ENCODE measurements around the gene NAB2.

GRCh38 chr12:57079821-57080220 is 9.1 kb upstream of the NAB2 start:
- TF ChIP-seq, protein P1, sequence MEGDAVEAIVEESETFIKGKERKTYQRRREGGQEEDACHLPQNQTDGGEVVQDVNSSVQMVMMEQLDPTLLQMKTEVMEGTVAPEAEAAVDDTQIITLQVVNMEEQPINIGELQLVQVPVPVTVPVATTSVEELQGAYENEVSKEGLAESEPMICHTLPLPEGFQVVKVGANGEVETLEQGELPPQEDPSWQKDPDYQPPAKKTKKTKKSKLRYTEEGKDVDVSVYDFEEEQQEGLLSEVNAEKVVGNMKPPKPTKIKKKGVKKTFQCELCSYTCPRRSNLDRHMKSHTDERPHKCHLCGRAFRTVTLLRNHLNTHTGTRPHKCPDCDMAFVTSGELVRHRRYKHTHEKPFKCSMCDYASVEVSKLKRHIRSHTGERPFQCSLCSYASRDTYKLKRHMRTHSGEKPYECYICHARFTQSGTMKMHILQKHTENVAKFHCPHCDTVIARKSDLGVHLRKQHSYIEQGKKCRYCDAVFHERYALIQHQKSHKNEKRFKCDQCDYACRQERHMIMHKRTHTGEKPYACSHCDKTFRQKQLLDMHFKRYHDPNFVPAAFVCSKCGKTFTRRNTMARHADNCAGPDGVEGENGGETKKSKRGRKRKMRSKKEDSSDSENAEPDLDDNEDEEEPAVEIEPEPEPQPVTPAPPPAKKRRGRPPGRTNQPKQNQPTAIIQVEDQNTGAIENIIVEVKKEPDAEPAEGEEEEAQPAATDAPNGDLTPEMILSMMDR (conservative IDR thresholded peaks at IDR 0.05; ENCODE audit: low read depth, low read length), result no peak
- TF ChIP-seq EZH2 (IDR thresholded peaks at IDR 0.05; ENCODE audit: low read length, unreplicated experiment), result no peak
